Mesodermal cell (in vitro differentiated cells): ENCODE results near the gene BARX1.
"Not testable (repeated sequence)": the region's sequence is repeated elsewhere in the genome, so short reads cannot be mapped to it uniquely, and the experiment has no call there.

Source experiments
- H3K27ac ChIP-seq: 2 replicates; pipeline ENCODE4 v1.7.0; 2013; ENCODE audit warnings: mild to moderate bottlenecking, low read depth, low read length, moderate library complexity; ENCODE audit not compliant: severe bottlenecking
- H3K36me3 ChIP-seq: 2 replicates; pipeline ENCODE4 v1.7.1; 2013; ENCODE audit warnings: mild to moderate bottlenecking, low read length, moderate library complexity; ENCODE audit not compliant: control insufficient read depth, insufficient read depth
- H3K4me1 ChIP-seq: one replicate; pipeline ENCODE4 v1.7.1; 2013; ENCODE audit warnings: mild to moderate bottlenecking, low read length; ENCODE audit not compliant: insufficient read depth, control insufficient read depth, poor library complexity, severe bottlenecking
- H3K4me3 ChIP-seq: 2 replicates; pipeline ENCODE4 v1.7.0; 2013; ENCODE audit warnings: low read length, control low read depth, mild to moderate bottlenecking; ENCODE audit not compliant: insufficient read depth, poor library complexity, severe bottlenecking; ENCODE audit errors: extremely low read depth
- H3K9me3 ChIP-seq: 2 replicates; pipeline ENCODE4 v1.7.1; 2013; ENCODE audit warnings: mild to moderate bottlenecking, low read length, moderate library complexity; ENCODE audit not compliant: control insufficient read depth
- WGBS, 2 experiments: methylation state at CpG; one replicate each; pipeline ENCODE4 v1.1.5; 2013; ENCODE audit warnings: missing lambda C conversion rate in 2 of 2; ENCODE audit not compliant: insufficient coverage in 2 of 2; 5-methylcytosine and 5-hydroxymethylcytosine counted together

BARX1 gene

GRCh38 chr9:93983875-93984274 lies 28.7 kb upstream of the BARX1 start:
- H3K4me1 ChIP-seq: no peaks in the 10 kb centered on the region
- H3K4me3 ChIP-seq: no peak overlapping the region
- H3K36me3 ChIP-seq: no peaks in the 10 kb centered on the region
- no peak overlapping the region for H3K27ac ChIP-seq
- peaks cover 5% of the 10 kb centered on the region for H3K9me3 ChIP-seq

- no peaks in the 10 kb centered on the region for H3K36me3 ChIP-seq
- 80 to 94% methylated on average over 4 of the region's 4 CpGs for WGBS, 2 experiments
- no peaks in the 10 kb centered on the region for H3K9me3 ChIP-seq
- no peaks in the 10 kb centered on the region for H3K4me1 ChIP-seq
- no peak overlapping the region for H3K27ac ChIP-seq
- H3K4me3 ChIP-seq: no peak overlapping the region
Observed at GRCh38 chr9:93979721-93980120, 24.6 kb upstream of the BARX1 start.

GRCh38 chr9:93978551-93978950 lies 23.4 kb upstream of the BARX1 start:
- no peak overlapping the region for H3K27ac ChIP-seq
- H3K9me3 ChIP-seq: no peaks in the 10 kb centered on the region
- WGBS, 2 experiments: 76 to 100% methylated on average over 2 of the region's 2 CpGs
- H3K4me1 ChIP-seq: no peaks in the 10 kb centered on the region
- no peaks in the 10 kb centered on the region for H3K36me3 ChIP-seq
- H3K4me3 ChIP-seq: no peak overlapping the region

- no peaks in the 10 kb centered on the region for H3K36me3 ChIP-seq
Observed at GRCh38 chr9:93976973-93977372, 21.8 kb upstream of the BARX1 start.

GRCh38 chr9:93976081-93976480 lies 20.9 kb upstream of the BARX1 start:
- no peak overlapping the region for H3K4me3 ChIP-seq
- no peaks in the 10 kb centered on the region for H3K4me1 ChIP-seq
- 69 to 100% methylated on average over 1 of the region's 3 CpGs for WGBS, 2 experiments
- H3K27ac ChIP-seq: no peak overlapping the region
- H3K9me3 ChIP-seq: no peaks in the 10 kb centered on the region
- H3K36me3 ChIP-seq: no peaks in the 10 kb centered on the region

More at GRCh38 chr9:93976973-93977372, 21.8 kb upstream of the BARX1 start:
- H3K4me3 ChIP-seq: no peak overlapping the region
- H3K27ac ChIP-seq: no peak overlapping the region
- H3K4me1 ChIP-seq: no peaks in the 10 kb centered on the region
- H3K9me3 ChIP-seq: no peaks in the 10 kb centered on the region
- 62 to 71% methylated on average over 3 to 5 of the region's 5 CpGs for WGBS, 2 experiments

GRCh38 chr9:93975262-93975661 lies 20.1 kb upstream of the BARX1 start:
- Histone ChIP-seq H3K36me3 (no peaks in the 10 kb centered on the region), H3K27ac (no peak overlapping the region), H3K9me3 (no peaks in the 10 kb centered on the region), H3K4me1 (no peaks in the 10 kb centered on the region), H3K4me3 (no peak overlapping the region)
- 89 to 90% methylated on average over 6 of the region's 7 CpGs for WGBS, 2 experiments

GRCh38 chr9:93974151-93974550 lies 19.0 kb upstream of the BARX1 start:
- Histone ChIP-seq H3K9me3 (no peaks in the 10 kb centered on the region), H3K27ac (no peak overlapping the region), H3K4me1 (no peaks in the 10 kb centered on the region), H3K36me3 (no peaks in the 10 kb centered on the region), H3K4me3 (no peak overlapping the region)
- WGBS, 2 experiments: no CpG with 5 or more reads among the region's 3 CpGs

- H3K36me3 ChIP-seq, H3K9me3 ChIP-seq, H3K4me1 ChIP-seq, H3K27ac ChIP-seq, H3K4me3 ChIP-seq: not testable (repeated sequence)
- WGBS, 2 experiments: 81 to 85% methylated on average over 1 to 2 of the region's 3 CpGs
Observed at GRCh38 chr9:93972655-93973054, 17.5 kb upstream of the BARX1 start.

- H3K27ac ChIP-seq: no peak overlapping the region
- H3K36me3 ChIP-seq: no peaks in the 10 kb centered on the region
- no peaks in the 10 kb centered on the region for H3K9me3 ChIP-seq
- H3K4me3 ChIP-seq: no peak overlapping the region
- H3K4me1 ChIP-seq: peaks cover 4% of the 10 kb centered on the region
- no CpG with 5 or more reads among the region's 3 CpGs for WGBS, 2 experiments
Observed at GRCh38 chr9:93969328-93969661, 14.1 kb upstream of the BARX1 start.

GRCh38 chr9:93968451-93969327 lies 13.5 kb upstream of the BARX1 start:
- 80 to 90% methylated on average over 20 of the region's 25 CpGs for WGBS, 2 experiments
- Histone ChIP-seq H3K36me3 (no peaks in the 10 kb centered on the region), H3K4me1 (peaks cover 4% of the 10 kb centered on the region), H3K4me3 (no peak overlapping the region), H3K27ac (no peak overlapping the region), H3K9me3 (no peaks in the 10 kb centered on the region)

GRCh38 chr9:93967020-93967803 lies 12.1 kb upstream of the BARX1 start:
- WGBS, 2 experiments: 89 to 90% methylated on average over 7 to 9 of the region's 13 CpGs
- H3K9me3 ChIP-seq: no peaks in the 10 kb centered on the region

More at GRCh38 chr9:93967020-93967803, 12.1 kb upstream of the BARX1 start:
- Histone ChIP-seq H3K36me3 (no peaks in the 10 kb centered on the region), H3K4me3 (no peak overlapping the region), H3K4me1 (peaks cover 4% of the 10 kb centered on the region), H3K27ac (no peak overlapping the region)
